K562 (cell line): ENCODE data around the gene ADORA2A.

ENCODE experiments used
- MAX ChIP-seq: sonication (generic); formaldehyde crosslinking; IDR thresholded peaks from 2 replicates; pipeline ENCODE4 v1.9.0; 2022; ENCODE audit warnings: mild to moderate bottlenecking, missing genetic modification reagents
- MLLT1 ChIP-seq, 2 experiments: fragments of 450-650 bp; IDR thresholded peaks; 2 replicates each; pipeline ENCODE4 v1.6.1; 2016
- POLR2A ChIP-seq: fragments of 450-650 bp; conservative IDR thresholded peaks from 2 replicates; pipeline ENCODE4 v1.6.1; 2016
- REST ChIP-seq, 2 experiments: fragments of 450-650 bp; formaldehyde crosslinking in 1 of 2; IDR thresholded peaks; 2 replicates each; pipeline versions ENCODE4 v1.4.0 to v1.6.1; 2014 to 2020; ENCODE audit warnings: mild to moderate bottlenecking in 2 of 2, borderline replicate concordance in 1 of 2, low read depth in 1 of 2
- TCF3 ChIP-seq: sonication (generic); formaldehyde crosslinking; IDR thresholded peaks from 2 replicates; pipeline ENCODE4 v1.4.0; 2020; ENCODE audit warnings: mild to moderate bottlenecking, missing genetic modification reagents

GRCh38 chr22:24455039-24455438, 27.6 kb downstream of the ADORA2A start:
- TF ChIP-seq REST (IDR thresholded peaks at IDR 0.05; ENCODE audit: borderline replicate concordance) (no peak), REST (CRISPR knock-in tag; IDR thresholded peaks at IDR 0.05; ENCODE audit: low read depth) (no peak), MAX (CRISPR knock-in tag) (no peak), TCF3 (CRISPR knock-in tag) (no peak), POLR2A (no peak), MLLT1 (IDR thresholded peaks at IDR 0.05) (no peak)
